Large intestine (tissue), 3 donors: ENCODE results near the gene CDK3. TPM values are rescaled to one million over a fixed set of nuclear protein-coding genes. Genes with fewer than 3 reads are reported as not detected.
A peak's percentile ranks its signal among the peaks of the same experiment; 100 is the strongest.

Source experiments
- DNase-seq, 2 donors: peaks; one replicate each; pipeline versions ENCODE4 v3.0.0 to v3.0.0-alpha.2; 2013
- H3K27ac ChIP-seq: one replicate; pipeline ENCODE4 v1.5.1; 2013; ENCODE audit warnings: low read length
- H3K27me3 ChIP-seq: 2 replicates; pipeline ENCODE4 v1.6.1; 2013; ENCODE audit warnings: low read length; ENCODE audit not compliant: control insufficient read depth, insufficient read depth
- H3K36me3 ChIP-seq: 2 replicates; pipeline ENCODE4 v1.6.1; 2013; ENCODE audit warnings: low read length; ENCODE audit not compliant: control insufficient read depth, insufficient read depth
- H3K4me1 ChIP-seq: one replicate; pipeline ENCODE4 v1.6.1; 2013; ENCODE audit warnings: low read length; ENCODE audit not compliant: control insufficient read depth, insufficient read depth
- H3K4me3 ChIP-seq: one replicate; pipeline ENCODE4 v1.5.1; 2013; ENCODE audit warnings: low read length
- H3K9me3 ChIP-seq: one replicate; pipeline ENCODE4 v1.6.1; 2013; ENCODE audit warnings: mild to moderate bottlenecking, low read depth, low read length, moderate library complexity; ENCODE audit not compliant: control insufficient read depth
- WGBS: methylation state at CpG from one replicate; pipeline ENCODE4 v1.1.5; 2013; ENCODE audit warnings: low lambda C conversion rate; ENCODE audit not compliant: insufficient coverage; 5-methylcytosine and 5-hydroxymethylcytosine counted together
- polyA plus RNA-seq: library from polyadenylated mRNA; unstranded; fragments of 120-200 nt; gene quantifications from one replicate; pipeline ENCODE4 v1.2.1, GENCODE V29; 2013

CDK3 gene
- polyA plus RNA-seq, 1 donor = 14.9 TPM

- H3K27ac ChIP-seq = no peak overlapping the region
- H3K36me3 ChIP-seq = peaks cover 24% of the 10 kb centered on the region
- no peaks in the 10 kb centered on the region for H3K27me3 ChIP-seq
- DNase-seq = no peak
- H3K9me3 ChIP-seq = no peaks in the 10 kb centered on the region
- no peak overlapping the region for H3K4me3 ChIP-seq
- peaks cover 15% of the 10 kb centered on the region for H3K4me1 ChIP-seq
- 100% methylated on average over 1 of the region's 9 CpGs for WGBS
Observed at GRCh38 chr17:75991396-75991795, 9.3 kb upstream of the CDK3 start.

GRCh38 chr17:75994802-75995370 is 5.8 kb upstream of the CDK3 start:
- H3K4me3 ChIP-seq = no peak overlapping the region
- peaks cover 20% of the 10 kb centered on the region for H3K36me3 ChIP-seq
- H3K27me3 ChIP-seq = no peaks in the 10 kb centered on the region
- H3K27ac ChIP-seq = peak overlapping the region; percentile 90
- no CpG with 5 or more reads among the region's 5 CpGs for WGBS
- H3K4me1 ChIP-seq = peaks cover 43% of the 10 kb centered on the region
- DNase-seq = peak in 1 of 2 donors; percentile 51
- no peaks in the 10 kb centered on the region for H3K9me3 ChIP-seq

- H3K27ac ChIP-seq = peak overlapping the region; percentile 90
- H3K36me3 ChIP-seq = peaks cover 23% of the 10 kb centered on the region
- no peaks in the 10 kb centered on the region for H3K27me3 ChIP-seq
- DNase-seq = peak in 1 of 2 donors; percentile 51
- peaks cover 47% of the 10 kb centered on the region for H3K4me1 ChIP-seq
- H3K9me3 ChIP-seq = no peaks in the 10 kb centered on the region
- H3K4me3 ChIP-seq = no peak overlapping the region
- WGBS = no CpG with 5 or more reads among the region's 7 CpGs
Observed at GRCh38 chr17:75995385-75995925, 5.2 kb upstream of the CDK3 start.

GRCh38 chr17:75996665-75997590 is 3.7 kb upstream of the CDK3 start:
- Histone ChIP-seq H3K4me1 (peaks cover 54% of the 10 kb centered on the region), H3K27ac (peak overlapping the region; percentile 90), H3K9me3 (peaks cover 2% of the 10 kb centered on the region), H3K4me3 (no peak overlapping the region), H3K36me3 (peaks cover 21% of the 10 kb centered on the region), H3K27me3 (no peaks in the 10 kb centered on the region)
- peak; percentile 90 to 95 for DNase-seq
- 0% methylated on average over 2 of the region's 18 CpGs for WGBS

- DNase-seq = peak in 1 of 2 donors; percentile 61
- Histone ChIP-seq H3K4me3 (no peak overlapping the region), H3K36me3 (peaks cover 22% of the 10 kb centered on the region), H3K27ac (peak overlapping the region; percentile 90), H3K9me3 (peaks cover 2% of the 10 kb centered on the region), H3K27me3 (no peaks in the 10 kb centered on the region), H3K4me1 (peaks cover 61% of the 10 kb centered on the region)
- no CpG with 5 or more reads among the region's 9 CpGs for WGBS
Observed at GRCh38 chr17:75998327-75998795, 2.3 kb upstream of the CDK3 start.

GRCh38 chr17:76000016-76000754 is 470 bp upstream of the CDK3 start:
- 100% methylated on average over 1 of the region's 31 CpGs for WGBS
- H3K27ac ChIP-seq = no peak overlapping the region
- H3K4me1 ChIP-seq = peaks cover 68% of the 10 kb centered on the region
- H3K36me3 ChIP-seq = peaks cover 35% of the 10 kb centered on the region
- H3K4me3 ChIP-seq = no peak overlapping the region
- H3K27me3 ChIP-seq = no peaks in the 10 kb centered on the region
- DNase-seq = peak in 1 of 2 donors; percentile 48
- H3K9me3 ChIP-seq = peaks cover 2% of the 10 kb centered on the region

- Histone ChIP-seq H3K36me3 (peaks cover 54% of the 10 kb centered on the region), H3K4me1 (peaks cover 50% of the 10 kb centered on the region), H3K4me3 (no peak overlapping the region), H3K27ac (no peak overlapping the region), H3K9me3 (peaks cover 2% of the 10 kb centered on the region), H3K27me3 (no peaks in the 10 kb centered on the region)
- WGBS = no CpG with 5 or more reads among the region's 12 CpGs
- no peak for DNase-seq
Observed at GRCh38 chr17:76002100-76002499, 1.4 kb downstream of the CDK3 start.

GRCh38 chr17:76003915-76004314 is 3.3 kb downstream of the CDK3 start:
- Histone ChIP-seq H3K27ac (peak overlapping the region; percentile 78), H3K36me3 (peaks cover 64% of the 10 kb centered on the region), H3K9me3 (peaks cover 13% of the 10 kb centered on the region), H3K4me3 (no peak overlapping the region), H3K4me1 (peaks cover 32% of the 10 kb centered on the region), H3K27me3 (no peaks in the 10 kb centered on the region)
- no peak for DNase-seq
- WGBS = no CpG with 5 or more reads among the region's 6 CpGs

- H3K4me1 ChIP-seq = peaks cover 28% of the 10 kb centered on the region
- no peak overlapping the region for H3K4me3 ChIP-seq
- peaks cover 71% of the 10 kb centered on the region for H3K36me3 ChIP-seq
- H3K9me3 ChIP-seq = peaks cover 22% of the 10 kb centered on the region
- H3K27ac ChIP-seq = no peak overlapping the region
- WGBS = no CpG with 5 or more reads among the region's 8 CpGs
- no peak for DNase-seq
- H3K27me3 ChIP-seq = no peaks in the 10 kb centered on the region
Observed at GRCh38 chr17:76004750-76005262, 4.2 kb downstream of the CDK3 start.
